Right lobe of liver (tissue), 4 donors: ENCODE results near the gene MXRA5.

Experiments
- CTCF ChIP-seq, 4 donors: fragments of 200-600 bp in 3 of 4; fragments of 450-650 bp in 1 of 4; IDR thresholded peaks; one replicate each; pipeline versions ENCODE4 v1.5.1 to v1.8.0; 2016 to 2022; ENCODE audit warnings: antibody characterized with exemption in 4 of 4, mild to moderate bottlenecking in 2 of 4
- POLR2A ChIP-seq: fragments of 450-650 bp; IDR thresholded peaks from one replicate; pipeline ENCODE4 v1.6.1; 2017; ENCODE audit warnings: antibody characterized with exemption, mild to moderate bottlenecking
- donor health status: DM: no; HTN: no; CAD: no.
- donor health status: DM: no; HTN: no; CAD: no.
- donor health status: DM: no; HTN: yes; CAD: no.

GRCh38 chrX:3393178-3393577 is 46.7 kb upstream of the MXRA5 start:
- TF ChIP-seq CTCF (IDR thresholded peaks at IDR 0.05) (no peak), POLR2A (no peak)
